ENCODE measurements around the gene MUC21. TPM values are rescaled to one million over a fixed set of nuclear protein-coding genes. Genes with fewer than 3 reads are reported as not detected.

The MUC21 gene
- total and polyA plus RNA-seq, 9 of the 15 experiments (the other 6 are each of a cell fraction or from before 2014, with no cell fraction given): not detected

- no peak overlapping the region for H3K4me3 ChIP-seq
- H3K9ac ChIP-seq (ENCODE audit: insufficient read depth in 1 of 2, low read depth in 2 of 2, low read length in 2 of 2): no peak overlapping the region
- POLR2A ChIA-PET: interaction anchor here (0.7 to 1.2 kb wide), 3 partner anchors 9 to 193 kb away, joined by 3 to 5 read pairs (median 3); no protein-coding TSS in a partner anchor
- peaks cover 5% of the 10 kb centered on the region; the same call in 1 of the 2 replicates for H4K20me1 ChIP-seq (replicated peaks; ENCODE audit: control insufficient read depth, insufficient read depth, low read length)
- peaks cover 8% of the 10 kb centered on the region in 2 experiments for H3K4me1 ChIP-seq (replicated peaks in 1 of 2; ENCODE audit: control insufficient read depth in 2 of 2, insufficient read depth in 2 of 2, low read length in 2 of 2)
- H3K9me1 ChIP-seq (ENCODE audit: control insufficient read depth, insufficient read depth, low read length): no peaks in the 10 kb centered on the region
- peaks cover 24 to 65% of the 10 kb centered on the region in 2 experiments for H3K27me3 ChIP-seq (ENCODE audit: control insufficient read depth in 2 of 2, insufficient read depth in 2 of 2, low read length in 2 of 2)
- DNase-seq (ENCODE audit: extremely low read depth in 1 of 4, low spot score in 3 of 4) (no peak), ATAC-seq (no peak), FAIRE-seq (no peak)
- no peaks in the 10 kb centered on the region for H3K9me3 ChIP-seq (replicated peaks; ENCODE audit: control insufficient read depth, insufficient read depth, low read depth, low read length)
- no TSS peak for BruUV-seq (replicated peaks)
- in situ Hi-C loops (cut with MboI): no loop called here
- H3K27ac ChIP-seq (ENCODE audit: extremely low read depth, low read depth, low read length): no peak overlapping the region
- CTCF ChIA-PET (ENCODE audit: low intra/inter-chr PET ratio): no interaction called here
- 2% methylated on average over 4 of the region's 5 CpGs for WGBS (ENCODE audit: insufficient coverage, low coverage, missing lambda C conversion rate)
- H2AFZ ChIP-seq (ENCODE audit: low read depth, low read length): no peak overlapping the region
- H3K79me2 ChIP-seq (ENCODE audit: control insufficient read depth, insufficient read depth, low read length): no peaks in the 10 kb centered on the region
- no peaks in the 10 kb centered on the region for H3K36me3 ChIP-seq (ENCODE audit: control insufficient read depth, insufficient read depth, low read length)
- TF ChIP-seq ZNF121 (CRISPR knock-in tag; conservative IDR thresholded peaks at IDR 0.05) (peak; percentile 80), MIER1 (IDR thresholded peaks at IDR 0.05; ENCODE audit: low read depth) (no peak)
- intact Hi-C loops (cut with micrococcal nuclease): no loop called here
- H3K4me2 ChIP-seq (ENCODE audit: insufficient read depth, low read length): no peak overlapping the region
Observed at GRCh38 chr6:30945281-30945680, 38.2 kb upstream of the MUC21 start.

GRCh38 chr6:30947231-30947630 lies 36.3 kb upstream of the MUC21 start:
- H3K9me1 ChIP-seq (ENCODE audit: control insufficient read depth, insufficient read depth, low read length): no peaks in the 10 kb centered on the region
- WGBS (ENCODE audit: insufficient coverage, low coverage, missing lambda C conversion rate): 4% methylated on average over 4 of the region's 4 CpGs
- H3K4me3 ChIP-seq: no peak overlapping the region
- no peaks in the 10 kb centered on the region for H3K36me3 ChIP-seq (ENCODE audit: control insufficient read depth, insufficient read depth, low read length)
- ATAC-seq (no peak), DNase-seq (ENCODE audit: extremely low read depth in 1 of 4, low spot score in 3 of 4) (no peak), FAIRE-seq (no peak)
- no peaks in the 10 kb centered on the region; a peak in 1 of 5 replicates for H3K4me1 ChIP-seq (replicated peaks in 1 of 2; ENCODE audit: control insufficient read depth in 2 of 2, insufficient read depth in 2 of 2, low read length in 2 of 2)
- H3K27me3 ChIP-seq (ENCODE audit: control insufficient read depth in 2 of 2, insufficient read depth in 2 of 2, low read length in 2 of 2): peaks cover 17 to 62% of the 10 kb centered on the region in 2 experiments
- POLR2A ChIA-PET: no interaction called here
- H2AFZ ChIP-seq (ENCODE audit: low read depth, low read length): no peak overlapping the region
- in situ Hi-C loops (cut with MboI): no loop called here
- H4K20me1 ChIP-seq (replicated peaks; ENCODE audit: control insufficient read depth, insufficient read depth, low read length): no peaks in the 10 kb centered on the region; the same call in 1 of the 2 replicates
- no peak overlapping the region for H3K9ac ChIP-seq (ENCODE audit: insufficient read depth in 1 of 2, low read depth in 2 of 2, low read length in 2 of 2)
- CTCF ChIA-PET (ENCODE audit: low intra/inter-chr PET ratio): interaction anchor here (0.8 kb wide), 1 partner anchor 29 kb away, joined by 3 read pairs; no protein-coding TSS in a partner anchor
- BruUV-seq (replicated peaks): no TSS peak
- H3K4me2 ChIP-seq (ENCODE audit: insufficient read depth, low read length): no peak overlapping the region
- no peak overlapping the region for H3K27ac ChIP-seq (ENCODE audit: extremely low read depth, low read depth, low read length)
- H3K9me3 ChIP-seq (replicated peaks; ENCODE audit: control insufficient read depth, insufficient read depth, low read depth, low read length): no peaks in the 10 kb centered on the region
- H3K79me2 ChIP-seq (ENCODE audit: control insufficient read depth, insufficient read depth, low read length): no peaks in the 10 kb centered on the region
- intact Hi-C loops (cut with micrococcal nuclease): no loop called here
- TF ChIP-seq ELF4 (CRISPR knock-in tag; IDR thresholded peaks at IDR 0.05): no peak
- TF ChIP-seq ATF4 (CRISPR knock-in tag; IDR thresholded peaks at IDR 0.05): no peak
- TF ChIP-seq ZBTB5 (IDR thresholded peaks at IDR 0.05): no peak
- TF ChIP-seq STAT6 (CRISPR knock-in tag; IDR thresholded peaks at IDR 0.05): no peak
- TF ChIP-seq ZBTB34 (CRISPR knock-in tag; IDR thresholded peaks at IDR 0.05): no peak
- TF ChIP-seq SIN3B (IDR thresholded peaks at IDR 0.05; ENCODE audit: low read depth): no peak
- no peak for TF ChIP-seq SPI1 (IDR thresholded peaks at IDR 0.05; ENCODE audit: borderline replicate concordance, low read depth, low read length)
